Prostate gland (tissue), 2 donors: Measurements from ENCODE around the gene HELB. TPM values are rescaled to one million over a fixed set of nuclear protein-coding genes. Genes with fewer than 3 reads are reported as not detected.
A peak's percentile ranks its signal among the peaks of the same experiment; 100 is the strongest.
"Not testable (repeated sequence)": the region's sequence is repeated elsewhere in the genome, so short reads cannot be mapped to it uniquely, and the experiment has no call there.

Experiments used
- DNase-seq: peaks from one replicate; pipeline ENCODE4 v3.0.0-alpha.2; 2019; ENCODE audit warnings: low spot score
- H3K27ac ChIP-seq, 2 donors: fragments of 200-600 bp; sonication (generic); 2 replicates each; pipeline ENCODE4 v1.5.1; 2017 to 2019
- H3K27me3 ChIP-seq: fragments of 200-600 bp; sonication (generic); replicated peaks from 2 replicates; pipeline ENCODE4 v1.5.1; 2019; ENCODE audit not compliant: insufficient read depth
- H3K36me3 ChIP-seq, 2 donors: fragments of 200-600 bp; sonication (generic); 1 replicate in 1 of 2; 2 replicates in 1 of 2; pipeline versions ENCODE4 v1.5.1 to v1.8.1; 2017 to 2019
- H3K4me1 ChIP-seq: fragments of 200-600 bp; sonication (generic); replicated peaks from 2 replicates; pipeline ENCODE4 v1.5.1; 2019
- H3K4me3 ChIP-seq, 2 donors: fragments of 200-600 bp; sonication (generic); 2 replicates each; pipeline ENCODE4 v1.5.1; 2017 to 2019
- H3K9me3 ChIP-seq: fragments of 200-600 bp; sonication (generic); 2 replicates; pipeline ENCODE4 v1.5.1; 2017
- CTCF ChIP-seq, 4 experiments: fragments of 200-600 bp in 2 of 4; fragments of 450-650 bp in 2 of 4; sonication (generic) in 2 of 4; IDR thresholded peaks; 1 replicate in 3 of 4; 2 replicates in 1 of 4; pipeline ENCODE4 v1.5.1; 2016 to 2019; ENCODE audit warnings: antibody characterized with exemption in 4 of 4, mild to moderate bottlenecking in 2 of 4, moderate library complexity in 2 of 4
- POLR2A ChIP-seq: fragments of 450-650 bp; IDR thresholded peaks from one replicate; pipeline ENCODE4 v1.6.1; 2016; ENCODE audit warnings: antibody characterized with exemption, mild to moderate bottlenecking
- POLR2AphosphoS5 ChIP-seq: sonication (generic); formaldehyde crosslinking; IDR thresholded peaks from one replicate; pipeline ENCODE4 v1.6.1; 2017; ENCODE audit warnings: antibody characterized with exemption
- WGBS: methylation state at CpG from one replicate; pipeline ENCODE4 v1.1.5; 2018; 5-methylcytosine and 5-hydroxymethylcytosine counted together
- intact Hi-C: fragments of 100-400 bp; cut with DNase I; formaldehyde crosslinking; loops from one replicate; pipeline ENCODE4 v1.14.2; 2022
- total RNA-seq, 2 donors: library from RNA; depleted of rRNA; stranded (reverse); fragments of >200 nt; gene quantifications; one replicate each; pipeline ENCODE4 v1.1.0, GENCODE V29; 2016

The HELB gene
- total RNA-seq, 2 donors from 2014 or later, result 2.7 to 4.1 TPM

GRCh38 chr12:66297080-66297479 is 5.2 kb upstream of the HELB start:
- H3K4me3 ChIP-seq, result no peak overlapping the region
- no peaks in the 10 kb centered on the region for H3K4me1 ChIP-seq
- intact Hi-C loops, result no loop called here
- TF ChIP-seq POLR2A (no peak), POLR2AphosphoS5 (no peak), CTCF (IDR thresholded peaks at IDR 0.05) (no peak)
- WGBS, result 72% methylated on average over 4 of the region's 4 CpGs
- H3K9me3 ChIP-seq, result no peaks in the 10 kb centered on the region
- H3K27me3 ChIP-seq, result no peaks in the 10 kb centered on the region
- no peak for DNase-seq
- H3K27ac ChIP-seq, result no peak overlapping the region
- H3K36me3 ChIP-seq, result no peaks in the 10 kb centered on the region

GRCh38 chr12:66297923-66298322 is 4.4 kb upstream of the HELB start:
- intact Hi-C loops, result no loop called here
- Histone ChIP-seq H3K9me3 (no peaks in the 10 kb centered on the region), H3K27ac (no peak overlapping the region), H3K4me1 (no peaks in the 10 kb centered on the region), H3K36me3 (no peaks in the 10 kb centered on the region), H3K27me3 (no peaks in the 10 kb centered on the region), H3K4me3 (no peak overlapping the region)
- WGBS, result 84% methylated on average over 3 of the region's 3 CpGs
- TF ChIP-seq POLR2AphosphoS5 (no peak), CTCF (IDR thresholded peaks at IDR 0.05) (no peak), POLR2A (no peak)
- DNase-seq, result no peak

- Histone ChIP-seq H3K9me3 (no peaks in the 10 kb centered on the region), H3K36me3 (no peaks in the 10 kb centered on the region), H3K27ac (peak overlapping the region; percentile 71 to 87), H3K4me3 (peak overlapping the region; percentile 57 to 68), H3K4me1 (no peaks in the 10 kb centered on the region), H3K27me3 (no peaks in the 10 kb centered on the region)
- no peak for TF ChIP-seq POLR2AphosphoS5
- TF ChIP-seq CTCF (IDR thresholded peaks at IDR 0.05), result no peak
- intact Hi-C loops, result loop anchor here (10.0 kb wide), 1 partner anchor 158 kb away; no protein-coding TSS in a partner anchor
- no peak for DNase-seq
- WGBS, result 7% methylated on average over 6 of the region's 6 CpGs
These were observed 505 bp downstream of the HELB start for GRCh38 chr12:66302827-66303169.

GRCh38 chr12:66303316-66303804 is 1.1 kb downstream of the HELB start:
- 71% methylated on average over 14 of the region's 14 CpGs for WGBS
- H3K27me3 ChIP-seq, DNase-seq, H3K9me3 ChIP-seq, H3K4me1 ChIP-seq, H3K27ac ChIP-seq, H3K36me3 ChIP-seq: not testable (repeated sequence)
- intact Hi-C loops, result loop anchor here (10.0 kb wide), 1 partner anchor 159 kb away; no protein-coding TSS in a partner anchor
- peak overlapping the region; percentile 57 to 68 for H3K4me3 ChIP-seq

GRCh38 chr12:66304296-66304900 is 2.1 kb downstream of the HELB start:
- 57% methylated on average over 6 of the region's 6 CpGs for WGBS
- intact Hi-C loops, result loop anchor here (10.0 kb wide), 1 partner anchor 160 kb away; no protein-coding TSS in a partner anchor

More at GRCh38 chr12:66304296-66304900, 2.1 kb downstream of the HELB start:
- H3K4me3 ChIP-seq, result no peak overlapping the region
- no peak for DNase-seq
- no peak overlapping the region for H3K27ac ChIP-seq
- no peaks in the 10 kb centered on the region for H3K9me3 ChIP-seq
- H3K27me3 ChIP-seq, result no peaks in the 10 kb centered on the region
- TF ChIP-seq POLR2A, result no peak
- no peak for TF ChIP-seq POLR2AphosphoS5
- no peak for TF ChIP-seq CTCF (IDR thresholded peaks at IDR 0.05)
- no peaks in the 10 kb centered on the region for H3K4me1 ChIP-seq
- no peaks in the 10 kb centered on the region for H3K36me3 ChIP-seq
